Natural killer cell (primary cell): ENCODE data around the gene DDOST. TPM values are rescaled to one million over a fixed set of nuclear protein-coding genes. Genes with fewer than 3 reads are reported as not detected.

Experiments
- ATAC-seq, 3 donors: fragments of 150-1000 bp in 2 of 3; fragments of 200-7000 bp in 1 of 3; cut with Tn5 transposase; 1 replicate in 1 of 3; 2 replicates in 2 of 3; pipeline ENCODE4 v1.10.0; 2021; ENCODE audit warnings: mild to moderate bottlenecking in 2 of 3, moderate library complexity in 2 of 3
- DNase-seq, 2 donors: peaks; one replicate each; pipeline versions ENCODE4 v3.0.0 to v3.0.0-alpha.2; 2013 to 2021; ENCODE audit warnings: mixed read lengths in 1 of 2
- H3K27ac ChIP-seq: one replicate; pipeline ENCODE4 v1.5.1; 2013; ENCODE audit warnings: mild to moderate bottlenecking, low read length
- H3K27me3 ChIP-seq: one replicate; pipeline ENCODE4 v1.6.1; 2013; ENCODE audit warnings: low read length; ENCODE audit not compliant: control insufficient read depth, insufficient read depth
- H3K36me3 ChIP-seq: one replicate; pipeline ENCODE4 v1.6.1; 2013; ENCODE audit warnings: low read length; ENCODE audit not compliant: control insufficient read depth, insufficient read depth
- H3K4me1 ChIP-seq: one replicate; pipeline ENCODE4 v1.6.1; 2013; ENCODE audit warnings: low read length; ENCODE audit not compliant: control insufficient read depth, insufficient read depth
- H3K4me3 ChIP-seq: one replicate; pipeline ENCODE4 v1.5.1; 2013; ENCODE audit warnings: low read length
- H3K9me3 ChIP-seq: one replicate; pipeline ENCODE4 v1.6.1; 2013; ENCODE audit warnings: low read length; ENCODE audit not compliant: control insufficient read depth, insufficient read depth
- H3K27ac Mint-ChIP-seq, 2 donors: one replicate each; pipeline ENCODE4 v1.8.0; 2022; ENCODE audit warnings: mild to moderate bottlenecking in 2 of 2, mixed read lengths in 2 of 2, moderate library complexity in 1 of 2
- H3K27me3 Mint-ChIP-seq, 2 donors: one replicate each; pipeline ENCODE4 v1.8.0; 2022; ENCODE audit warnings: low read depth in 2 of 2, mixed read lengths in 2 of 2
- H3K36me3 Mint-ChIP-seq: one replicate; pipeline ENCODE4 v1.8.0; 2022; ENCODE audit warnings: mixed read lengths
- H3K4me1 Mint-ChIP-seq, 2 donors: one replicate each; pipeline ENCODE4 v1.8.0; 2022; ENCODE audit warnings: mixed read lengths in 2 of 2
- H3K4me3 Mint-ChIP-seq: one replicate; pipeline ENCODE4 v1.8.0; 2022; ENCODE audit warnings: mild to moderate bottlenecking, moderate library complexity, mixed read lengths
- H3K9me3 Mint-ChIP-seq, 2 donors: one replicate each; pipeline ENCODE4 v1.8.0; 2022; ENCODE audit warnings: mixed read lengths in 2 of 2
- WGBS: methylation state at CpG from one replicate; pipeline ENCODE4 v1.1.7; 2013; ENCODE audit warnings: missing lambda C conversion rate; ENCODE audit not compliant: insufficient coverage; 5-methylcytosine and 5-hydroxymethylcytosine counted together
- intact Hi-C: fragments of 100-400 bp; cut with micrococcal nuclease; formaldehyde crosslinking; loops from one replicate; pipeline ENCODE4 v1.14.2; 2022
- total RNA-seq, 4 donors: library from RNA; stranded (reverse); fragments of 120-200 nt in 1 of 4; gene quantifications; one replicate each; pipeline versions ENCODE4 v1.2.3 to v1.2.4, GENCODE V29; 2013 to 2022
- TF ChIP-seq, protein P1 (sequence below): fragments of 200-600 bp; IDR thresholded peaks from one replicate; pipeline ENCODE4 v1.8.0; 2022; ENCODE audit warnings: antibody characterized with exemption

DDOST gene
- total RNA-seq, 3 donors from 2014 or later (not counting 1 experiment from before 2014, with no cell fraction given): 137 to 158 (median 153) TPM

DNA sequence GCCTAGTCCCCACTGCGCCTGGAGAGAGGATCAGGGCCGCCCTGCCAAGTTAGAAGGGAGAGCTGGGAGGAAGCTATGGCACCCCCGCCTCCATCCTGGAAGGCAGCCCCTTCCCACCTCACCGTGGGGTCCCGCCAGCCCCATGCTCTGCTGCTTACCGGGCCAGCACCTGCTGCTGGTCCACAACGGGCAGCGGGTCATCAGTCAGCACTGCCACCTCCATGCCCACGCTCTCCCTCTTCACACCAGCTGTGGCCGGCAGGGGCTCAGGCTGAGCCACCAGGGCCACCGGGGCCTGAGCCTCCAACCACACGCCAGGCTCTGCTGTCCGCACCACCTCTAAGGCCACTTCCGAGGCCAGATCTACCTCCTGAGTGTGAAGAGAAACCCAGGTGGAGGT is 23.5 kb upstream of the DDOST start:
- H3K27ac ChIP-seq: no peak overlapping the region
- H3K27me3 Mint-ChIP-seq: no peaks in the 10 kb centered on the region
- TF ChIP-seq, protein P1, sequence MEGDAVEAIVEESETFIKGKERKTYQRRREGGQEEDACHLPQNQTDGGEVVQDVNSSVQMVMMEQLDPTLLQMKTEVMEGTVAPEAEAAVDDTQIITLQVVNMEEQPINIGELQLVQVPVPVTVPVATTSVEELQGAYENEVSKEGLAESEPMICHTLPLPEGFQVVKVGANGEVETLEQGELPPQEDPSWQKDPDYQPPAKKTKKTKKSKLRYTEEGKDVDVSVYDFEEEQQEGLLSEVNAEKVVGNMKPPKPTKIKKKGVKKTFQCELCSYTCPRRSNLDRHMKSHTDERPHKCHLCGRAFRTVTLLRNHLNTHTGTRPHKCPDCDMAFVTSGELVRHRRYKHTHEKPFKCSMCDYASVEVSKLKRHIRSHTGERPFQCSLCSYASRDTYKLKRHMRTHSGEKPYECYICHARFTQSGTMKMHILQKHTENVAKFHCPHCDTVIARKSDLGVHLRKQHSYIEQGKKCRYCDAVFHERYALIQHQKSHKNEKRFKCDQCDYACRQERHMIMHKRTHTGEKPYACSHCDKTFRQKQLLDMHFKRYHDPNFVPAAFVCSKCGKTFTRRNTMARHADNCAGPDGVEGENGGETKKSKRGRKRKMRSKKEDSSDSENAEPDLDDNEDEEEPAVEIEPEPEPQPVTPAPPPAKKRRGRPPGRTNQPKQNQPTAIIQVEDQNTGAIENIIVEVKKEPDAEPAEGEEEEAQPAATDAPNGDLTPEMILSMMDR: no peak

DNA sequence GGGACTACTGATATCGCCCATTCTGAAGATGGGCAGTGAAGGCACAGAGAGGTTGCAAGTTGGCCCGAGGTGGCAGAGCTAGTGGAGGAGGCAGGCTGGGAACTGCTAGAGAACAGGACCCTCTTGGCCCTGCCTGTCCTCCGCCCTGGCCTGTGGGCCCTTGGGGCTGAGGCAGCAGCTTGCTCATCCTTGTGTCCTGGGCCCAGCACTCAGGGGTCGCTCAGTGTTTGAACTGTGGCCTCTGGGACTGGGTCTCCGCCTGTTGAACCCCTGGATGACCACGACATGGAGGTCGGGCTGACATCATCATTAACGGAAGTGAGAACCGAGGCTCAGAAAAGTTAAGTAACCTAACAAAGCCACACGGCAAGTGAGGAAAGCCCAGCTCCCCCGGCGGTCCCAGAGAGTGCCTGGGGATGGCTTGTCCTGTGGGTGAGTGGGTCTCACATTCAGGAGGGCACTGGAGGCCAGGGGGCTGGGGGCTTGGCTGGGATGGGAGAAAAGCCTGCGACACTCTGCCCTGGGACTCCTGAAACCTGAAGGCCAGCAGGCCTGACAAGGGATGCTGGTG is 23.0 kb upstream of the DDOST start:
- no peak overlapping the region for H3K27ac ChIP-seq
- Mint-ChIP-seq H3K27me3 (no peaks in the 10 kb centered on the region), H3K4me1 (no peaks in the 10 kb centered on the region), H3K9me3 (no peaks in the 10 kb centered on the region), H3K36me3 (no peaks in the 10 kb centered on the region), H3K27ac (no peak overlapping the region), H3K4me3 (no peak overlapping the region)
- DNase-seq (no peak), ATAC-seq (no peak)
- no peaks in the 10 kb centered on the region for H3K9me3 ChIP-seq
- H3K4me1 ChIP-seq: peaks cover 13% of the 10 kb centered on the region
- intact Hi-C loops: no loop called here
- H3K4me3 ChIP-seq: no peak overlapping the region
- no peaks in the 10 kb centered on the region for H3K36me3 ChIP-seq
- H3K27me3 ChIP-seq: no peaks in the 10 kb centered on the region
- WGBS: 90% methylated on average over 13 of the region's 13 CpGs
- TF ChIP-seq, protein P1: no peak

More for the DNA sequence above, 23.5 kb upstream of the DDOST start:
- WGBS: 95% methylated on average over 14 of the region's 14 CpGs
- Mint-ChIP-seq H3K27ac (no peak overlapping the region), H3K9me3 (no peaks in the 10 kb centered on the region), H3K4me3 (no peak overlapping the region), H3K36me3 (no peaks in the 10 kb centered on the region), H3K4me1 (no peaks in the 10 kb centered on the region)
- Histone ChIP-seq H3K36me3 (no peaks in the 10 kb centered on the region), H3K4me1 (peaks cover 9% of the 10 kb centered on the region), H3K9me3 (no peaks in the 10 kb centered on the region), H3K27me3 (no peaks in the 10 kb centered on the region), H3K4me3 (no peak overlapping the region)
- intact Hi-C loops: no loop called here
- ATAC-seq (no peak), DNase-seq (no peak)

DNA sequence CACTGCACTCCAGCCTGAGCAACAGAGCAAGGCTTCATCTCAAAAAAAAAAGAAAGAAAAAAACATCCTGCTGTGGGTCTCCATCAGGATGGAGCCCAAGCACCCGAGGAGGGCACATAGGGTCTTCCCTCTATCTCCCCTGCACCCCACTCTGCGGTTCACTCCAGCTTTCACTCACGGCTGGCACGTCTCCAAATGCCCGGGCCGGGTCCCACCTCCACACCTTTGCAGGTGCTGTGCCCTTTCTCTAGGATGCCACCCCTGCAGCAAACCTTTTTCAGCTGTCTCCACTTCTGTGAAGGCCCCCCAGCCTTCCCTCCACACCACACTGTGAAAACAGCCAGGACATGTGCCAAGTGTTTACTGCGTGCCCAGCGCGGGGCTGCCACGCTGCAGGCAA is 22.4 kb upstream of the DDOST start:
- no peak overlapping the region for H3K27ac ChIP-seq
- no peaks in the 10 kb centered on the region for H3K9me3 ChIP-seq
- Mint-ChIP-seq H3K27ac (no peak overlapping the region), H3K27me3 (no peaks in the 10 kb centered on the region), H3K4me3 (no peak overlapping the region), H3K36me3 (no peaks in the 10 kb centered on the region), H3K4me1 (peaks cover 3% of the 10 kb centered on the region in 2 donors), H3K9me3 (no peaks in the 10 kb centered on the region)
- no peaks in the 10 kb centered on the region for H3K27me3 ChIP-seq
- ATAC-seq (no peak), DNase-seq (no peak)
- WGBS: 94% methylated on average over 10 of the region's 10 CpGs
- H3K4me3 ChIP-seq: no peak overlapping the region
- no peaks in the 10 kb centered on the region for H3K36me3 ChIP-seq
- intact Hi-C loops: no loop called here
- peaks cover 18% of the 10 kb centered on the region for H3K4me1 ChIP-seq
- TF ChIP-seq, protein P1: no peak
